HG02763 (cell line): ENCODE data around the gene CNTNAP4.

Experiments used
- ATAC-seq: cut with Tn5 transposase; IDR thresholded peaks from one replicate; pipeline ENCODE4 v1.9.1; 2021; ENCODE audit warnings: mild to moderate bottlenecking, moderate library complexity; ENCODE audit not compliant: unreplicated experiment

CNTNAP4 gene

DNA sequence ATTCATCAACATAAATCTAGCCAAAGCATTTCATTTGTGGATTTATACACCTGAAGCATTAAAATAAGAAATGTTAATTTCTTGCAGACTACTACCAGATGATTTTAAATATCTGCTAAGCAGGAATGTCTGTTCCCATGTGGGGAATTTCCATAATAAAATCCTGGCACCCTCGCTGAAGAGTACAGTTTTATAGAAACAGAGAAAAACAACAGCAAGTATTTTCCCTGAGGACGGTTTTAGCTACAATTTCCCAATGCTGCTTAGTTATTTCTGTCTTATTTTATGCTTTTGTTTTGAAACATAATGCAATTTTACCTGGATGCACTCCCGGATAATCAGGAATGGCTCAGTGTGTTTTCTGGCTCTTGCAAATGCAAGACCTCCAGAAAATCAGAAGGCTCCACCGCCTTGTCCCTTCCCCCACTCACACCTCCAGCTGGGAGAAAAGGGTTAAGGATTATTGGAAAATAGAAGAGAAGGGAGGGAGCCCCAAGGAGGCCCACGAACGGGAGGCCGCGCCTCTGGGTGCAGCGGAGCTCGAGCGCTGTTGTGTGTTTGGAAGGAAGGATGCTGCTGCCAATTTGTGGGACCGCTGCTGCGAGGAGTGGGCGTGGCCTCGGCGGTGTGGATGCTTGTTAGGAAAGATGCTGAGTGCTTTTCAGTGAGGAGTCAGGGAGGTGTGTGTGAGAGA lies at the start of gene CNTNAP4:
TSS of gene CNTNAP4 (plus strand) at position 657 of the 694 bp plus-strand sequence. CDS start 262 bp downstream, outside the sequence.
- no peak for ATAC-seq

DNA sequence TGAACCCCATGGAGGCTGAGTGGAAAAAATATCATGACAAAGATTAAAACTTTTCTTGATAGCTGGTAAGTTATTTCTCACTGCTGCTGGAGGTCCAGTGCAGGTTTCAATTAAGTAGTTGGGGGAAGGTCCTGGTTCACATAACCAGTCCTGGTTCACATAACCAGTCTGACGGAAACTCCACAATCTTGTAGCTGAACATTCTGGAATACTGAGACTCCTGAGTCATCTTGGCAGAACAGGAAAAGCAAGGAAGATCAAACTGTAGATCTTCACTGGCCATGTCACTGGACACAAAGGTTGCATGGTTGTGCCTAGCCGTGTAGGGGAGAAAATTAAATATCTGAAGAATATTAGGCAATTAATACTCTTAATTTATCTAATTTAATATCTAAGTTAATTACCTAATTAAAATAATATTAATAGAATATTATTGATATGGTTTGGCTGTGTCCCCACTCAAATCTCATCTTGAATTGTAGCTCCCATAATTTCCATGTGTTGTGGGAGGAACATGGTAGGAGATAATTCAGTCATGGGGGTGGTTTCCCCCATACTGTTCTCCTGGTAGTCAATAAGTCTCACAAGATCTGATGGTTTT lies 48.6 kb upstream of the CNTNAP4 start:
- no peak for ATAC-seq

DNA sequence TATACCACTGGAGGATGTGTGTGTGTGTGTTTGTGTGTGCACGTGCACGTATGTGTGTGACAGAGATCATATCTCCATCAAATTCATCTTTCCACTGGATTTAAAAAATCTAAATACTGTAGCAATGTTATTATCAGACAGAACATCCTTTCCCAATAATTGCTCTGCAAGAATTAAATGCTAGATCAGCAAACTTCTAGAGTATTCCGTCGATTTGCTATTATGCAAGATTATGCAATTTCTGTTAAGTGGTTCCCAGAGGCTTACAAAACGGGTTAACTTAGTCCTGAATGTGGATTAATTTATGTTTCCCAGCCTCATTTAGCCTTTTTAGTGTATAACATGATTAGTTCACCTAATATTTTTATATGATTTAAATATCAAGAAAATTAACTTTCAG lies 44.5 kb upstream of the CNTNAP4 start:
- ATAC-seq: no peak

DNA sequence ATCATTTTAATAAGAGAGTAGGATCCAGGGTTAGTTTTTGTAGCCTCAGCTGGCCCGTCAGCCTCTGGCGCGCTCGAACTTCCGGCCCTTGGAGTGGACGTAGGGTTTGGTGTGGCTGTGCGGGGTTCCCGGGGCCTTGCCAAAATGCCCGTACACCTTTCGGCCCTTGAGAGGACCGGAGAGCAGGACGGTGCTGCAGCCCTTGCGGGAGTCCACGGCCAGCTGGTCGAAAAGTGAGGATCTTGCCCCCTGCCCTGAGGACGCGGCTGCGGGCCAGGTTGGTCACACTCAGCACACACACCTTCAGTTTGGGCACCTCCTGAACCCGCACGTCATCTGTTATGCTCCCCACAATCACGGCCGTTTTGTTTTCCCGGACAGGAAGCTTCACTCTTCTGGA lies 42.2 kb upstream of the CNTNAP4 start:
- no peak for ATAC-seq

DNA sequence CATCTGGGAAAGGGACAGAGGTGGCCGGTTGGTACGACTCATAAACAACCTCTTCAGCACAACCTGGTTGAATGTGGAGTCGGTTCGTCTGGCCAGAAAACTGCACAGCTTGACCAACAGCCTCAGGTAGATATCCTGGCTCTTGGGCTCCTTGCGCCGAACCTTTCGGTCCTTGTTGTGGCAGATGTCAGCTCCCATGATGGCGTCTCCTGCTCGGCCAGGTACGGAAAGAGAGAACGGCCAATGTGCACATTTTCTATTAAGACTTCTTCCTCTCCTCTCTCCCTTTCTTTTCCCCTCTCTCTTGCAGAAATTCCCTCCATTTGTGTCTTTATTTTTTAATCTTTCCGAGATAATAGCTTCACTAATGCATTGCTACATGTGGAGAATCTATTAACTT lies 41.8 kb upstream of the CNTNAP4 start:
- ATAC-seq: no peak

DNA sequence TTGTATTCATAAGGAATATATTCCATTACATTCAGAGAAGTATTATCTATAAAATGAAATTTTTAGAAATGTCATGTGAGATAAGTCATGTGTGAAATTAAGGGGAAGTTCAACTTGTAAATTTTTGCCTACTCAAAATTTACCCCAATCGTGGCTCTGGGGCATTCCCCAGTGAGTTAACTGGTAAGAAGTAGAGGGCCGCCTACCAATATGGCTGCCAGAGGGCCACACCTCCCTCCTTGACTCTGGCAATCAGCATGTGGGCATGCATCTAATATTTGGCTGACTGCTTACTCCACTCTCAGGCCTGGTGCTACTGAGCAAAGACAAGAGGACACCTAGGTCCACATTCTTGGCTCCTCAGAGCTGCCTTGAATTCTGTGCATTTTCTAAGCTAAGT lies 39.7 kb upstream of the CNTNAP4 start:
- ATAC-seq: no peak

DNA sequence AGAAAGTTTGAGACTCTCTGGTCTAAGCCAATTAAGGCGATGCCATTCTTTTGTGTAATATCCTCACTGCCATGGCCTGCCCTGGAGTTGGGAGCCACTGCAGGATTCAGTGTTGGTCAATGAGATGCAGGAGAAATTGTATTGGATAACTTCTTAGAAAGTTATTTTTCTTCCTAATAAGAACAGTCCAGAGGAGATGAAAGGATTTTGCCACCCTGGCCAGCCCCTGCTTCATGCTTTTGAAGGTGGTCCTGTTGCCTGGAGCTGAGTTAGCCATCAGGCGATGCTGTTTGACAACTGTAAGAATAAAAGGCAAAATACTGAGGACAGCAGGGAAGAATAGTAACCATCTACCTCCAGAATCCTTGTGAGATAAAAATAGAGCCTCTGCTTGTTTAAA lies 35.4 kb upstream of the CNTNAP4 start:
- no peak for ATAC-seq

DNA sequence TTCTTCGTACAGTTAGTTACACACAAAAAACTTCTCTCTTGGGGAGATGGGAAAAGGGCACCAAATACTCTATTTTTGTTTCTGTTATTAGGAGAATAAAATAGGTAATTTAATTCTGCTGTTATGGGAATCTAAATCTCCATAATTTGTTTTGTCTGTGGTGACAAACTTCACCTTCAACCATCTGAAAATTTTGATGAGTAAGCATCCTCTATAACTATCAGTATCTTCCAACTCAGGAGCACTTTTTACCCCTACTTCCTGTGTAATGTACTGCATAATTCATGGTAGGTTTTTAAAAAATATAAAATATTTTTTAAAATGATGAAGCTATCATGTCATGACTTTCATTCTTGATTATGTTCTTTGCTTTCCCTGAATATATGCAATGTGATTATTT lies 33.6 kb upstream of the CNTNAP4 start:
- ATAC-seq: no peak

DNA sequence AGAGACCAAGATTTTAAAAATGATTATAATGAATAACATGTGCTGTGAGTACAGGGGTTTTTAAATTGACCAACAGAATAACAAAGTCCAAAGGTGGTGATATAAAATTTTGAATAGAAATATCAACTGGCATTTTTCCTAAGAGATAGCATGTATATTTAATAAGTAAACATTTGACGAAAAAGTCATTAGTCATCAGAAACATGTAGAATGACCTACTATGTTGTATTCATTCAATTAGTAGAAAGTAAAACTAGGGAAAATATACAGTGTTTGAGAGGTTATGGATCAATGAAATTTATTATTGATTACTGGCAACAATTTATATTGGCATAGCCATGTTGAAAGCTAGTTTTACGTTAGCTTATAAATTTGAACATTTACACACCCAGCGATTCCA lies 30.6 kb upstream of the CNTNAP4 start:
- ATAC-seq: no peak

DNA sequence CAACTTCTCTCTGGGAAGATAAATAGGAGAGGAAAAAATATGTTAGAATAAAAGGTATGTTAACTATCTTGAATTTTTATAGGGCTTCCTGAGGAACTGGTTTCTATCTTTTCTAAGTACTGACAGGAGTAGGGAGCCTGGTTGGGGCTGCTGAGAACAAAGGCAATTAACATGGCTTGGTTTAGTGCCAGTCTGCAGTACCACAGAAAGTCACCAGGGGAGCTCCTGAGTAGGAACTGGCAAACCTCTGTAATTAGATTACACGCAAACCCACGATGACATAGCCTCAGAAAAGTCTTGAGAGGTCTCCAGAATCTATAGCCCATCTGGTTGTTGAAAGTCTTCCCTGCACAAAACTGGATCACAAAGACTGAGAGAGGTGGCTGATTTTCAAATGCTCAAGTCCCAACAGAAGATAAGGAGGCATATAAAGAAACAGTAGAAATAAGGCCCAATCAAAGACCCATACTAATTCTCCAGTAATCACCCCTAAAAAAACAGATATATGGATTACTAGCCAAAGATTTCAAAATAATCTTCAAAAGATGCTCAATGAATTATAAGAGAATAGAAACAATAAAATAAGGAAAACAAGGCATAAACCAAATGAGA lies 11.7 kb upstream of the CNTNAP4 start:
- peak; percentile 70 for ATAC-seq

DNA sequence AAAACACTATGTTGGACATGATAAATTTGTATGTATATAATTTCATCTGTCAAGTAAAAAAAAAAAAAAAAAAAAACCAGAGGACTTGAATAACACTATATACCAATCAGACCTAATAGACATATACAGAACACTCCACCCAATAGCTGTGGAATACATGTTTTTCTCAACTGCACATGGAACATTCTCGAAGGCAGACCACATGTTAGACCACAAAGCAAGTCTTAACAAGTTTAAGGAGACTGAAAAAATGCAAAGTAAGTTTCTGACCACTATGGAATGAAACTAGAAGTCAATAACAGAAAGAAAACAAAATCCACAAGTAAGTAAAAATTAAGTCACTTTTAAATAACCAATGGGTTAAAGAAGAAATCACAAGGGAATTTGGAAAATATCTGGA lies 8.4 kb upstream of the CNTNAP4 start:
- ATAC-seq: no peak

DNA sequence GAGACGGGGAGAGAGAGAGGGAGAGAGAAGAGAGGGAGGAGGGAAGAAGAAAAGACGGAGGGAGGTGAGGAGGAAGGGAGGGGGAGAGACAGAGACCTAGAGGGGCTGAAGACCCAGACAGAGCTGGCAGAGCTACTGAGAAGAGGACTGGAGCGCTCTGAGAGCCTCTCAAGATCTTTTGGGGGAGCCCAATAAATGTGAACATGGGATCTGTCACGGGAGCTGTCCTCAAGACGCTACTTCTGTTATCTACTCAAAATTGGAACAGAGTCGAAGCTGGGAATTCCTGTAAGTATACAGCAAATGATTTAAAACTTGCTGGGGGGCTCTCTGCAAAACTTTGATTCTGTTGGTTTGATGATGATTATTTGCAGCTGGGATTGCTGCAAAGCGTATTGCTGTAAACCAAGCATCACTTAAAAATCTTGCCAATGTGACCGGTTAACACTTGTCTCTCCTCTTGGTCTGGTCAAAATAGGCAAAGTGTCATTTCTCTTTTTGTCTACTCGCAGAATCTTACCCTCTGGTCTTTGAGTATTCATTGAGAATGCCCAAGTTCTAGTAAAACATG lies 344 bp downstream of the CNTNAP4 start:
- no peak for ATAC-seq

DNA sequence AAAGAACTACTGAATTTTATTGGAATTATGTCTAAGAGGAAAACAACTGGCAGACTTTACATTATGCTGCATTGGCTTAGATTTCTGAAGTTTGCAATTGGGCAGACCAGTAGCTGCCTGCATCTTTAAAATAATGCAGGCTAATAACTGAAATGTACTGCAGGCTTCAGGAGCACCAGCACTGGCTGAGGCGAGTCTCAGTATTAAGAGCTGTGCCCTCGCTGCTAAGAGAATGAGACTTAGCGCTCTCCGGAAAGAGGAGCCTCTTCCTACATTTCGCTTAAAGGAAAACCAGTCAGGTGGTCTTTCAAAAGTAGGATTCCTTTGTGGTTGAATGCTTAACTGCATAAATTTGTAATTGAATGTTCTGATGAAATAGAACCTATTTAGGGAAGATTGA lies 885 bp downstream of the CNTNAP4 start:
- ATAC-seq: no peak

DNA sequence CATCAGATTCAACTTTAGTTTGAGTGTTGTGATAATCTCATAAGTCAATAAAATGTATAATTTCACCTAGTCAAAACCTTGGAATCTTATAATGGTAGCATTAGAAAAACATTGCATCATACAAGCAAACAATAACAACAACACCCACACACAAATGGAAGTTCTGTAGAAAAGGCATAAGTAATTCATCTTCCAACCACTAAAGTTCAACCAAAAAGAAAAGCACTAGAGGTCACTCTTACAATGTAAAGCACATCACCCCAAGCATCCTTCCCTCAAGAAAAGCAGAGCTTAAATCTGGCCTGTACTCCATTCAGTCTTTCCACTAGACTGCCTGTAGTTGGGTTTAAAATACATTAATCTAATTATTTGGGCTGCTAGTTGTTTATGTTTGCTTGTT lies 1.8 kb downstream of the CNTNAP4 start:
- ATAC-seq: no peak

DNA sequence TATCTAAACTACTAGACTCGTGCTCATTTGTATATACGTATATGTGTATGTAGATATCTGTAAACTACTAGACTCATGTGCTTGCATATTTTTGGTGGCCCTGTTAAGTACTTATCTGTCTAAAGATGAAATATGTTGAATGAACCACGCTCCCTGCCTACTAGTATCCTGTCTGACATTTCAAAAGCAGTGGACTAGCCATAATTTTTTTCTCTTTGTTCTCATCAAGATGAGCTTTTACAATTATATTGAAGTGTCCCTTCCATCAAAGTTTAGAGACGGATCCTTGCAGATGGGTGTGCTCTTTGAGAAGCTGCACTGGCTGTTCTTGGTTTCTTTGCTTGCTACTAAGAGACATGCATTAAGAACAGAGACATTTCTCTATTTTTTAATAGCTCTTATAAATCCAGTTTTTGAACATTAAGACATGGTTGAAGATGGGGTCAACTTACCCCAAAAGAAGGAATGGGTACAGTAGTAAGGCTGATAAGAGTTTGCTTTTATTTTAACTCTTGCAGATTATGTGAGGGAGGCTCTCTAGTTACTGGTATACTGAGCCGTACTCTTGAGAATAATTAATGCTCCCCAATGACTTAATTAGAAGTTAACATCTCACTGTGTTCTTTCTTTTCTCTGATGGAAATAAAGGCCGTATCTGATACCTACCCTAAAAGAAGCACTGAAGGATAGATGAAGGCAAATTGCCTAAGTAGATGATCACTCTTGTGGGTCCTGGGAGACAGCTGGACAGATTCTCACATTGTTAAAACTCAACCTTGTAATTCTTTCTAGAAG lies 3.4 kb downstream of the CNTNAP4 start:
- no peak for ATAC-seq

DNA sequence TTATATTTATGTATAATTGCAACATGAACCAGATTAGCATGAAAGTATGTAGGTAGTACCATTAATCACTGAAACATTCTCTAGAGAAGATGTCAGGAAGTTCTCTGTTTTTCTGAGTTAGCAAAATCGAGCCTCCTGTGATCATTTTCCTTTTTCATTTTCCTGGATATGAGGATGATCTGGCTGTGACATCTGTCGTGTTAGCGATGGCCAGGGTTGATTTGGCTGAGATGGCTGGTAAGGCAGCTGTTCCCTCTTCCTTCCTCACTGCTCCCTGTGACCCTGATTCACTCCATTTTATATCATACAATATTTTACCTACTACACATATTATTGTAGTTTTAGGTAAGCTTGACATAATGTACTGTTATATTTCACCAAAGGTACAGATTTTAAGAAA lies 10.3 kb downstream of the CNTNAP4 start:
- no peak for ATAC-seq

DNA sequence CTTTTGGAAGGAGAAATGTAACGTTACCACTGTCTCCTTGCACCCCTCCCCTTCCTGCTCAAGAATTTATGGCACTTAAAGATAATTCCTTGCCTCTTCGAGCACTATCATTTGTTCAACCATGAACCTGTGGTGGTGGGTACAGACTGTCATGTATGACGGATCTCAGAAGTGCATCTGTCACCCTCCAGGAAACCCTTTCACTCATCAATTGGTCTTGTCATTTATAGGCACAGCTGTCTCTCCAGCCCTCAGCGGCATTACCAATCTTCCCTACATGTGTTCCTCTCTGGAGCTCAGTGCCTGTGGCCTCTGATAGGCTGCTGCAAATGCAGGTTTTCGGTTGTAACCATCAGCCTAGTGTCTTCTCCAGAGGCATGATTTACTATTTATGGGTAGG lies 15.0 kb downstream of the CNTNAP4 start:
- ATAC-seq: no peak

DNA sequence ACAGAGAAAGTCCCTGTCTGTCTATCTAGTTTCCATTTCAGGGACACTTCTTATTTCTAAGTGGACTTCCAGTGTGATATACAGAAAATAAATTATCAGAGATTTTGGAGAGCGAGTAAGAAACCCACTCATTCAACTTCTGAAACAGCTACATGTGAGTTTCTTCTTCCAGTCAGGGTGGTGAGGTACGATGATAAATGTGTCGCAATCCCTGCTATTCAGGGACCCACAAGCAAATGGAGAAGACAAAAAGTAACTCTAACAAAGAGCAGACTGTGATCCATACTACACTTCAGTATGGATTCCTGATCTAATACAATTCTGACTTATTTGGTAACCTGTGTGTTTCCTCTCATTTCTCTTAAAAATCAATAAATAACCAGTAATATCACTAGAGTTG lies 16.8 kb downstream of the CNTNAP4 start:
- ATAC-seq: no peak

DNA sequence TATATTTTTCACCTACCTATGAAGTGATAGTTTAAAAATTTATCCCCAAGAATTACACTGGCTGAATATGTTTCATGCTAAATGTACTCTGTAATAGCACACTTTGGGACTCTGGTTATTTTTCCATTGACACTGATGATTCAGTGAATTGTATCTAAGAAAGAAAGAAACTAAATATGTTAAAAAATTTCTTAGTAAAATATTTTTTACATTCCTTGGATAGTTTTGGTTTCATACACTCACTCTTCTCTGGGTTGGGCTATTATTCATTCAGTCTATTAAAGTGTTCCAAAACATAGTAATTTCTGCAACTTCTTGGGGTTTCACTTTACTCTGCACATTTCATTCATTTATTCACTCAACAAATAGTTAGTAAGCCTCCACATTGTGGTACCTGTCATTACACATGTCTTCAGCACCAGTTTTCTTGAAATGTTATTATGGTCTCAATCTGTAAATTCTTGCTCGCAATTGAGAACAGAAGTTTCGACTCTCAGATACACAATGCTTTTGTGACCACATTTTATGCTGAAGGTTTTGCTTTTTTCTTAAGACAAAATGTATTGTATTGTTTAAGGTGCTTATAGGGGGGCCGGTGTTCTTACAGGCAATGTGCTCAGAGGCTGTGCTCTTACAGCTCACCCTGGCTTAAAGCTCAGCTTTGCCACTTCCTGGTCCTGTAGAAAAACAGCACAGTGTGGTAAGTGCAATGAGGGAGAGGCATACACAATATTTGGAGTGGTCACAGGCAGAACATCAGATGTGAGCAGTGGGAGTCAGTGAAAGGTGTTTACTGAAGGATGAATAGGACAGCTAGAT lies 17.4 kb downstream of the CNTNAP4 start:
- ATAC-seq: no peak

DNA sequence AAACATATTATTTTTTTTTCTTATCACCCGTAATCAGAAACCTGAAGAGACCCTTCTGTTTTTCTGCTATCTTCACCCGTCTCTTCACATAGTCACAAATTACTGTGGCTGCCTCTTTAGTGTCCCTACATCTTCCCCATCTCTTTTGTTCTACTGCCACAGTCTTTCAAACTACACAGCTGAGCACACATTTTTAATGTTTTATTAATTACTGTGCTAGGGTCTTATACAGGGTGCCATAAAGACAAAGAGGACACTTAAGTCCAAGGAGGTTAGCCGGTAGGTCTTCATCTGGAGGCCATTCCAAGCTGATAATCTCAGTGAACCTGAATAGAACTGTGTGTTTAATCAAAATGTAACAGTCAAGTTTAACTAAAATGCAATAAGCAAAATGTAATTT lies 20.7 kb downstream of the CNTNAP4 start:
- ATAC-seq: no peak
